GM23338 (cell line): ENCODE results near the gene ASIC3. TPM values are rescaled to one million over a fixed set of nuclear protein-coding genes. Genes with fewer than 3 reads are reported as not detected.

ENCODE experiments used
- ATAC-seq: fragments of 200-7000 bp; cut with Tn5 transposase; 3 replicates; pipeline ENCODE4 v1.9.1; 2020
- DNase-seq: peaks from one replicate; pipeline ENCODE4 v3.0.0-alpha.2; 2015; ENCODE audit warnings: low spot score
- H2AFZ ChIP-seq: fragments of 200-600 bp; sonication (generic); 2 replicates; pipeline ENCODE4 v1.8.0; 2016; ENCODE audit warnings: antibody characterized with exemption, mild to moderate bottlenecking, moderate library complexity
- H3F3A ChIP-seq: fragments of 200-600 bp; sonication (generic); replicated peaks from 2 replicates; pipeline ENCODE4 v1.8.0; 2017; ENCODE audit warnings: antibody characterized with exemption, mixed run types, low read depth
- H3K27ac ChIP-seq: fragments of 200-600 bp; sonication (generic); 2 replicates; pipeline ENCODE4 v1.6.1; 2016; ENCODE audit warnings: low read depth
- H3K27me3 ChIP-seq: fragments of 200-600 bp; sonication (generic); 2 replicates; pipeline ENCODE4 v1.8.0; 2016; ENCODE audit warnings: mild to moderate bottlenecking, mixed run types, moderate library complexity; ENCODE audit not compliant: insufficient read depth
- H3K36me3 ChIP-seq: fragments of 200-600 bp; sonication (generic); 2 replicates; pipeline ENCODE4 v1.8.0; 2016; ENCODE audit warnings: mild to moderate bottlenecking; ENCODE audit not compliant: insufficient read depth
- H3K4me1 ChIP-seq: fragments of 200-600 bp; sonication (generic); 2 replicates; pipeline ENCODE4 v1.8.0; 2016; ENCODE audit warnings: mild to moderate bottlenecking, moderate library complexity; ENCODE audit not compliant: insufficient read depth
- H3K4me2 ChIP-seq: fragments of 200-600 bp; sonication (generic); 2 replicates; pipeline ENCODE4 v1.7.1; 2017; ENCODE audit warnings: mixed run types
- H3K4me3 ChIP-seq: fragments of 200-600 bp; sonication (generic); 2 replicates; pipeline ENCODE4 v1.6.1; 2016; ENCODE audit warnings: mixed run types
- H3K79me2 ChIP-seq: fragments of 200-600 bp; sonication (generic); replicated peaks from 2 replicates; pipeline ENCODE4 v1.8.0; 2017; ENCODE audit warnings: mild to moderate bottlenecking; ENCODE audit not compliant: insufficient read depth
- H3K9me2 ChIP-seq: fragments of 200-600 bp; sonication (generic); 2 replicates; pipeline ENCODE4 v1.8.0; 2017; ENCODE audit not compliant: insufficient read depth
- H4K20me1 ChIP-seq: fragments of 200-600 bp; sonication (generic); replicated peaks from 2 replicates; pipeline ENCODE4 v1.8.0; 2017; ENCODE audit warnings: mild to moderate bottlenecking; ENCODE audit not compliant: insufficient read depth
- H3K27ac Mint-ChIP-seq: 2 replicates; pipeline ENCODE4 v1.8.0; 2020; ENCODE audit warnings: inconsistent platforms, mild to moderate bottlenecking, moderate library complexity, mixed read lengths
- H3K27me3 Mint-ChIP-seq: 3 replicates; pipeline ENCODE4 v1.8.0; 2022; ENCODE audit warnings: low read depth, mild to moderate bottlenecking, moderate library complexity, mixed read lengths, inconsistent platforms; ENCODE audit not compliant: insufficient read depth, poor library complexity
- H3K36me3 Mint-ChIP-seq: 3 replicates; pipeline ENCODE4 v1.8.0; 2021; ENCODE audit warnings: low read depth, mild to moderate bottlenecking, inconsistent platforms, moderate library complexity, mixed read lengths
- H3K4me1 Mint-ChIP-seq: 3 replicates; pipeline ENCODE4 v1.8.0; 2020; ENCODE audit warnings: mild to moderate bottlenecking, inconsistent platforms, mixed read lengths
- H3K4me3 Mint-ChIP-seq: 3 replicates; pipeline ENCODE4 v1.8.0; 2021; ENCODE audit warnings: moderate library complexity, mild to moderate bottlenecking, inconsistent platforms, mixed read lengths
- H3K9me3 Mint-ChIP-seq: 3 replicates; pipeline ENCODE4 v1.8.0; 2020; ENCODE audit warnings: moderate library complexity, mild to moderate bottlenecking, inconsistent platforms, mixed read lengths
- CREB1 ChIP-seq: fragments of 250-450 bp; sonication (Bioruptor Pico); IDR thresholded peaks from 2 replicates; pipeline ENCODE4 v1.5.0; 2020; ENCODE audit warnings: low read depth, mild to moderate bottlenecking, moderate library complexity
- EZH2 ChIP-seq: fragments of 200-600 bp; sonication (generic); IDR thresholded peaks from one replicate; pipeline ENCODE4 v1.8.0; 2017; ENCODE audit warnings: antibody characterized with exemption, mild to moderate bottlenecking, low read depth; ENCODE audit not compliant: unreplicated experiment
- EZH2phosphoT487 ChIP-seq: fragments of 200-600 bp; sonication (generic); IDR thresholded peaks from one replicate; pipeline ENCODE4 v1.8.1; 2018; ENCODE audit warnings: antibody characterized with exemption; ENCODE audit not compliant: unreplicated experiment
- JUNB ChIP-seq: IDR thresholded peaks from one replicate; pipeline ENCODE4 v1.6.1; 2016; ENCODE audit warnings: antibody characterized with exemption; ENCODE audit not compliant: unreplicated experiment
- NANOG ChIP-seq: IDR thresholded peaks from 2 replicates; pipeline ENCODE4 v1.6.1; 2016; ENCODE audit warnings: antibody characterized with exemption, borderline replicate concordance
- POLR2AphosphoS5 ChIP-seq: IDR thresholded peaks from 2 replicates; pipeline ENCODE4 v1.6.1; 2016; ENCODE audit warnings: antibody characterized with exemption, low read depth
- STAT1 ChIP-seq: IDR thresholded peaks from one replicate; pipeline ENCODE4 v1.6.1; 2016; ENCODE audit warnings: antibody characterized with exemption; ENCODE audit not compliant: unreplicated experiment
- ZNF114 ChIP-seq: fragments of 250-450 bp; sonication (Bioruptor Pico); IDR thresholded peaks from 2 replicates; pipeline ENCODE4 v1.5.0; 2020; ENCODE audit warnings: mild to moderate bottlenecking, moderate library complexity
- ZNF331 ChIP-seq: fragments of 250-450 bp; sonication (Bioruptor Pico); IDR thresholded peaks from 2 replicates; pipeline ENCODE4 v1.5.0; 2020; ENCODE audit warnings: low read depth, mild to moderate bottlenecking, moderate library complexity
- polyA plus RNA-seq: library from polyadenylated mRNA; unstranded; fragments of >200 nt; fragmentation: Nextera tagmentation; extraction: Ambion mirVana; gene quantifications from 2 replicates; pipeline ENCODE4 v1.2.1, GENCODE V29; 2016
- total RNA-seq: library from RNA; depleted of rRNA; stranded (reverse); fragments of >200 nt; shearing (Covaris generic); gene quantifications from 2 replicates; pipeline ENCODE4 v1.2.3, GENCODE V29; 2014
- TF ChIP-seq, protein P1 (sequence below): IDR thresholded peaks from 2 replicates; pipeline ENCODE4 v1.6.1; 2016; ENCODE audit warnings: antibody characterized with exemption
- TF ChIP-seq, protein P2 (sequence below): IDR thresholded peaks from one replicate; pipeline ENCODE4 v1.6.1; 2018; ENCODE audit warnings: antibody characterized with exemption; ENCODE audit not compliant: unreplicated experiment
- TF ChIP-seq, protein P3 (sequence below), 2 experiments: fragments of 200-600 bp in 1 of 2; sonication (generic) in 1 of 2; conservative IDR thresholded peaks; 2 replicates each; pipeline versions ENCODE4 v1.5.1 to v1.6.1; 2016 to 2017; ENCODE audit warnings: antibody characterized with exemption in 2 of 2, low read depth in 2 of 2, mild to moderate bottlenecking in 2 of 2, moderate library complexity in 1 of 2

ASIC3 gene
- total and polyA plus RNA-seq, 2 experiments from 2014 or later: 0.87 to 0.90 TPM

DNA sequence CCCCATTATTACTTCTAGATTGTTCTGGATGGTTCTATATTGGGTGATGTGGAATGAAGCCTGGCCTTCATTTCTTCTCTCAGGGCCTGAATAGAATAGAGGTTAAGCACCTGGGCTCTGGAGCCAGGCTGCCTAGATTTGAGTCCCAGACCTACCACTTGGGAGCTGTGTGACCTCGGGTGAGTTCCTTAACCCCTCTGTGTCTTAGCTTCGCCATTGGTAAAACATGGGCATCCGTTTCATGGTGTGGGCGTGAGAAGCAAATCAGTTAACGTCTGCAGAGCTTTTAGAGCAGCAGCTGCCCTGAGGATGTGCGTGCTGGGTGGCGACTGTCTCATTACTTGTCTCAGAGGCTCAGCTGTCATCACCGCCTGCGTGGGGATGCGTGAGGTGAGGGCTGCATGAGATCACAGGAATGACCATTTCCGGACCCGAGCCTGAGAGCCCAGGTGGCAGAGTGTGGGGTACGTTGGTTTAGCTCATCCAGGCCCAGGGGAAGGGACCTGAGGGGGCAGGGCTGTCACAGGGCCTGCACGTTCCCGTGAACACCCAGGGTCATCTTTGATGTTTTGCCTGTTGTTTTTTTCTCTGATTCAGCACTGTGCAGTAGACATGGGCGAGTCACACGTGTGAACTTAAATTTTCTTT, 47.6 kb downstream of the ASIC3 start (continued):
- TF ChIP-seq ZNF331 (CRISPR knock-in tag) (no peak), EZH2phosphoT487 (no peak), STAT1 (no peak), NANOG (no peak), CREB1 (no peak), ZNF114 (CRISPR knock-in tag) (no peak), JUNB (no peak), EZH2 (no peak), POLR2AphosphoS5 (no peak)
- TF ChIP-seq, protein P1, sequence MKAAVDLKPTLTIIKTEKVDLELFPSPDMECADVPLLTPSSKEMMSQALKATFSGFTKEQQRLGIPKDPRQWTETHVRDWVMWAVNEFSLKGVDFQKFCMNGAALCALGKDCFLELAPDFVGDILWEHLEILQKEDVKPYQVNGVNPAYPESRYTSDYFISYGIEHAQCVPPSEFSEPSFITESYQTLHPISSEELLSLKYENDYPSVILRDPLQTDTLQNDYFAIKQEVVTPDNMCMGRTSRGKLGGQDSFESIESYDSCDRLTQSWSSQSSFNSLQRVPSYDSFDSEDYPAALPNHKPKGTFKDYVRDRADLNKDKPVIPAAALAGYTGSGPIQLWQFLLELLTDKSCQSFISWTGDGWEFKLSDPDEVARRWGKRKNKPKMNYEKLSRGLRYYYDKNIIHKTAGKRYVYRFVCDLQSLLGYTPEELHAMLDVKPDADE: no peak
- TF ChIP-seq, protein P2, sequence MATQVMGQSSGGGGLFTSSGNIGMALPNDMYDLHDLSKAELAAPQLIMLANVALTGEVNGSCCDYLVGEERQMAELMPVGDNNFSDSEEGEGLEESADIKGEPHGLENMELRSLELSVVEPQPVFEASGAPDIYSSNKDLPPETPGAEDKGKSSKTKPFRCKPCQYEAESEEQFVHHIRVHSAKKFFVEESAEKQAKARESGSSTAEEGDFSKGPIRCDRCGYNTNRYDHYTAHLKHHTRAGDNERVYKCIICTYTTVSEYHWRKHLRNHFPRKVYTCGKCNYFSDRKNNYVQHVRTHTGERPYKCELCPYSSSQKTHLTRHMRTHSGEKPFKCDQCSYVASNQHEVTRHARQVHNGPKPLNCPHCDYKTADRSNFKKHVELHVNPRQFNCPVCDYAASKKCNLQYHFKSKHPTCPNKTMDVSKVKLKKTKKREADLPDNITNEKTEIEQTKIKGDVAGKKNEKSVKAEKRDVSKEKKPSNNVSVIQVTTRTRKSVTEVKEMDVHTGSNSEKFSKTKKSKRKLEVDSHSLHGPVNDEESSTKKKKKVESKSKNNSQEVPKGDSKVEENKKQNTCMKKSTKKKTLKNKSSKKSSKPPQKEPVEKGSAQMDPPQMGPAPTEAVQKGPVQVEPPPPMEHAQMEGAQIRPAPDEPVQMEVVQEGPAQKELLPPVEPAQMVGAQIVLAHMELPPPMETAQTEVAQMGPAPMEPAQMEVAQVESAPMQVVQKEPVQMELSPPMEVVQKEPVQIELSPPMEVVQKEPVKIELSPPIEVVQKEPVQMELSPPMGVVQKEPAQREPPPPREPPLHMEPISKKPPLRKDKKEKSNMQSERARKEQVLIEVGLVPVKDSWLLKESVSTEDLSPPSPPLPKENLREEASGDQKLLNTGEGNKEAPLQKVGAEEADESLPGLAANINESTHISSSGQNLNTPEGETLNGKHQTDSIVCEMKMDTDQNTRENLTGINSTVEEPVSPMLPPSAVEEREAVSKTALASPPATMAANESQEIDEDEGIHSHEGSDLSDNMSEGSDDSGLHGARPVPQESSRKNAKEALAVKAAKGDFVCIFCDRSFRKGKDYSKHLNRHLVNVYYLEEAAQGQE: no peak

DNA sequence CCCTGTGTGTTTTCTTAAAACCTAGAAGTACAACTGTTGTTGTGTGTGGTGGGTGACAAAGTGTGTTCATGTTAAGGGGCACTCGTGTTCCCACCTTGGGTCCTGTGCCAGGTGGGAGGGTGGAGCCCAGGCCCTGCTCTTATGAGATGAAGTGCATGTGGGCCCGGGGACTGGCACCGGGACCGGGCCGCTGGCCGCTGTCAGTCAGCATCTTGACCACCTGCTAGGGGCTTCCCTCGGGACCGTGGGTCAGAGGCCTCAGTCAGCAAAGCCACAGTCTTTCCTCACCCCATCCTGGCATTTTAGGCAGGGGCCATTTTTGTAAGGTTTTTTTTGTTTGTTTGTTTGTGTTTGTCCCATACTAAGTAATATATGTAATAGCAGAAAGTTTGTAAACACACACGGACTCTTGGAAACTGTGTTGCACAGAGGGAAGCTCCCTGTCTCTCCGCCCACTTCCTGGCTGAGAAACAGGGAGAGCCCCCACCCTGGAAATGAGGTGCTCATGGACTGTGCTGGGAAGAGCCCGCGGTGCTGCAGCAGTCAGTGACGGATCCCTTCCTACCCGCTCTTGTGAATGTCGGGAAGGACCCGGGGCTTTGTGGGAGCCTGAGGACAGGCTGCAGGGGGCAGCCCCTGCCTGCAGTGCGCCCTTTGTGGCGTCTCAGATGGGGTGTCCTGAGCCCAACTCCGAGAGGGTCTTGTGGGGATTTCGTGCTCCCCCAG, 51.3 kb downstream of the ASIC3 start:
- Histone ChIP-seq H3K9me2 (no peaks in the 10 kb centered on the region), H3K4me2 (no peak overlapping the region), H3F3A (peaks cover 18% of the 10 kb centered on the region; the same call in 1 of the 2 replicates), H3K27me3 (no peaks in the 10 kb centered on the region), H4K20me1 (peaks cover 20% of the 10 kb centered on the region), H2AFZ (no peak overlapping the region), H3K36me3 (no peaks in the 10 kb centered on the region), H3K4me1 (peaks cover 44% of the 10 kb centered on the region), H3K79me2 (peaks cover 81% of the 10 kb centered on the region), H3K4me3 (no peak overlapping the region), H3K27ac (peak overlapping the region; percentile 32; the same call in 1 of the 2 replicates)
- no peaks in the 10 kb centered on the region; the same call in 2 of the 3 replicates for H3K9me3 Mint-ChIP-seq
- H3K27ac Mint-ChIP-seq: no peak overlapping the region
- no peak overlapping the region for H3K4me3 Mint-ChIP-seq
- DNase-seq (no peak), ATAC-seq (peak; percentile 41)
- peaks cover 32% of the 10 kb centered on the region for H3K4me1 Mint-ChIP-seq
- peaks cover 11% of the 10 kb centered on the region; the same call in 2 of the 3 replicates for H3K36me3 Mint-ChIP-seq
- H3K27me3 Mint-ChIP-seq: peaks cover 14% of the 10 kb centered on the region
- TF ChIP-seq NANOG (no peak), EZH2 (no peak), CREB1 (no peak), ZNF331 (CRISPR knock-in tag) (no peak), POLR2AphosphoS5 (no peak), EZH2phosphoT487 (no peak), STAT1 (no peak)
- TF ChIP-seq, protein P3, sequence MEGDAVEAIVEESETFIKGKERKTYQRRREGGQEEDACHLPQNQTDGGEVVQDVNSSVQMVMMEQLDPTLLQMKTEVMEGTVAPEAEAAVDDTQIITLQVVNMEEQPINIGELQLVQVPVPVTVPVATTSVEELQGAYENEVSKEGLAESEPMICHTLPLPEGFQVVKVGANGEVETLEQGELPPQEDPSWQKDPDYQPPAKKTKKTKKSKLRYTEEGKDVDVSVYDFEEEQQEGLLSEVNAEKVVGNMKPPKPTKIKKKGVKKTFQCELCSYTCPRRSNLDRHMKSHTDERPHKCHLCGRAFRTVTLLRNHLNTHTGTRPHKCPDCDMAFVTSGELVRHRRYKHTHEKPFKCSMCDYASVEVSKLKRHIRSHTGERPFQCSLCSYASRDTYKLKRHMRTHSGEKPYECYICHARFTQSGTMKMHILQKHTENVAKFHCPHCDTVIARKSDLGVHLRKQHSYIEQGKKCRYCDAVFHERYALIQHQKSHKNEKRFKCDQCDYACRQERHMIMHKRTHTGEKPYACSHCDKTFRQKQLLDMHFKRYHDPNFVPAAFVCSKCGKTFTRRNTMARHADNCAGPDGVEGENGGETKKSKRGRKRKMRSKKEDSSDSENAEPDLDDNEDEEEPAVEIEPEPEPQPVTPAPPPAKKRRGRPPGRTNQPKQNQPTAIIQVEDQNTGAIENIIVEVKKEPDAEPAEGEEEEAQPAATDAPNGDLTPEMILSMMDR (conservative IDR thresholded peaks at IDR 0.05; ENCODE audit: low read depth in 2 of 2): no peak
- TF ChIP-seq, protein P1: no peak
- TF ChIP-seq, protein P2: no peak
